Endothelial cell of umbilical vein (primary cell): ENCODE measurements around the gene RPL22. TPM values are rescaled to one million over a fixed set of nuclear protein-coding genes. Genes with fewer than 3 reads are reported as not detected.

Experiments used
- BruUV-seq: library from RNA; stranded (reverse); fragments of 400-500 nt; replicated peaks from 2 replicates; lab custom pipeline; 2021; lab: Mats Ljungman, UMichigan
- CTCF ChIA-PET: fragments of 300-600, 350-600 bp; sonication (Branson Sonifier 250); formaldehyde crosslinking; loops from one replicate; lab custom pipeline; 2021; ENCODE audit warnings: antibody characterized with exemption, inconsistent platforms; lab: Charles Lee
- POLR2A ChIA-PET: fragments of 300-600, 350-600 bp; sonication (Branson Sonifier 250); formaldehyde crosslinking; loops from one replicate; lab custom pipeline; 2021; ENCODE audit warnings: antibody characterized with exemption, inconsistent platforms; lab: Charles Lee
- DNase-seq: peaks from one replicate; pipeline ENCODE4 v3.0.0-alpha.2; 2011; ENCODE audit warnings: low read depth, low spot score
- FAIRE-seq: peaks from 2 replicates; lab custom pipeline; 2011; peaks lifted over from hg19 to GRCh38; lab: Jason Lieb, UNC
- H2AFZ ChIP-seq: 2 replicates; pipeline ENCODE4 v1.6.0; 2012; ENCODE audit warnings: low read depth, low read length, control low read depth, inconsistent platforms
- H3K27ac ChIP-seq: 2 replicates; pipeline ENCODE4 v1.5.1; 2011; ENCODE audit warnings: low read depth, mild to moderate bottlenecking, control low read depth, low read length, moderate library complexity; ENCODE audit not compliant: insufficient read depth
- H3K27me3 ChIP-seq, 2 experiments: 2 replicates each; pipeline versions ENCODE4 v1.6.0 to v1.6.1; 2011; ENCODE audit warnings: low read length in 2 of 2, mixed read lengths in 1 of 2; ENCODE audit not compliant: control insufficient read depth in 2 of 2, insufficient read depth in 2 of 2
- H3K36me3 ChIP-seq, 2 experiments: 2 replicates in 1 of 2; 3 replicates in 1 of 2; pipeline ENCODE4 v1.5.1; 2011; ENCODE audit warnings: low read length in 2 of 2, mild to moderate bottlenecking in 1 of 2, moderate library complexity in 1 of 2; ENCODE audit not compliant: control insufficient read depth in 2 of 2, insufficient read depth in 2 of 2; ENCODE audit errors: extremely low read depth in 1 of 2
- H3K4me1 ChIP-seq: 3 replicates; pipeline ENCODE4 v1.5.1; 2011; ENCODE audit warnings: mild to moderate bottlenecking, low read length; ENCODE audit not compliant: control insufficient read depth, insufficient read depth; ENCODE audit errors: extremely low read depth
- H3K4me2 ChIP-seq: 2 replicates; pipeline ENCODE4 v1.6.1; 2011; ENCODE audit warnings: low read length, control low read depth, mixed read lengths; ENCODE audit not compliant: insufficient read depth
- H3K4me3 ChIP-seq, 3 experiments: fragments of 200-600 bp in 1 of 3; sonication (generic), shearing (Covaris generic) in 1 of 3; replicated peaks in 1 of 3; 2 replicates each; pipeline ENCODE4 v1.5.1; 2011 to 2016; ENCODE audit warnings: control low read depth in 3 of 3, low read length in 3 of 3, mild to moderate bottlenecking in 2 of 3, inconsistent platforms in 1 of 3, low read depth in 1 of 3, moderate library complexity in 1 of 3; ENCODE audit not compliant: insufficient read depth in 1 of 3
- H3K79me2 ChIP-seq: 2 replicates; pipeline ENCODE4 v1.6.0; 2012; ENCODE audit warnings: low read length, inconsistent platforms; ENCODE audit not compliant: control insufficient read depth, insufficient read depth
- H3K9ac ChIP-seq: replicated peaks from 2 replicates; pipeline ENCODE3; 2011; ENCODE audit warnings: low read length, control low read depth; ENCODE audit not compliant: insufficient read depth; ENCODE audit errors: extremely low read depth
- H3K9me1 ChIP-seq: replicated peaks from 3 replicates; pipeline ENCODE4 v1.6.0; 2011; ENCODE audit warnings: mild to moderate bottlenecking, low read length; ENCODE audit not compliant: control insufficient read depth, insufficient read depth; ENCODE audit errors: extremely low read depth
- H3K9me3 ChIP-seq: replicated peaks from 2 replicates; pipeline ENCODE4 v1.5.1; 2012; ENCODE audit warnings: low read length, inconsistent platforms; ENCODE audit not compliant: control insufficient read depth, insufficient read depth
- H4K20me1 ChIP-seq: replicated peaks from 2 replicates; pipeline ENCODE3; 2011; ENCODE audit warnings: mild to moderate bottlenecking, low read length; ENCODE audit not compliant: control insufficient read depth, insufficient read depth; ENCODE audit errors: extremely low read depth
- EZH2 ChIP-seq: IDR thresholded peaks from 2 replicates; pipeline ENCODE4 v1.6.1; 2012; ENCODE audit warnings: borderline replicate concordance, low read depth, mild to moderate bottlenecking, moderate library complexity, low read length, inconsistent platforms; ENCODE audit not compliant: severe bottlenecking
- FOS ChIP-seq: IDR thresholded peaks from 2 replicates; pipeline ENCODE4 v1.6.1; 2011; ENCODE audit warnings: mild to moderate bottlenecking, low read length, moderate library complexity, borderline replicate concordance; ENCODE audit not compliant: insufficient read depth
- JUN ChIP-seq: IDR thresholded peaks from 2 replicates; pipeline ENCODE4 v1.6.1; 2011; ENCODE audit warnings: borderline replicate concordance, low read depth; ENCODE audit not compliant: insufficient read length, insufficient read depth
- MYC ChIP-seq: IDR thresholded peaks from one replicate; pipeline ENCODE4 v1.6.1; 2011; ENCODE audit warnings: mild to moderate bottlenecking, low read depth, low read length
- POLR2A ChIP-seq: IDR thresholded peaks from 2 replicates; pipeline ENCODE4 v1.6.1; 2012; ENCODE audit warnings: low read depth, mild to moderate bottlenecking, control low read depth, low read length
- dilution Hi-C: fragments of 300-500 bp; cut with MboI; formaldehyde crosslinking; loops from one replicate; pipeline ENCODE4 v1.15.0; 2019; ENCODE audit warnings: low sequenced_read_pairs; ENCODE audit not compliant: extremely low pct_ligation_motif_present
- intact Hi-C: fragments of 100-400 bp; cut with micrococcal nuclease; formaldehyde crosslinking; loops from one replicate; pipeline ENCODE4 v1.10.0; 2022
- polyA plus RNA-seq, 4 experiments: library from polyadenylated mRNA; depleted of rRNA in 3 of 4; stranded (reverse) in 3 of 4; unstranded in 1 of 4; fragments of >200 nt; gene quantifications; 2 replicates each; pipeline versions ENCODE4 v1.2.1 to v1.2.3, GENCODE V29; 2011 to 2012; ENCODE audit warnings: missing spikeins in 1 of 4
- total RNA-seq: library from RNA; stranded (reverse); gene quantifications from 2 replicates; pipeline ENCODE4 v1.2.3, GENCODE V29; 2021
- TF ChIP-seq, protein P1 (sequence below): IDR thresholded peaks from 2 replicates; pipeline ENCODE4 v1.6.1; 2011; ENCODE audit not compliant: insufficient read depth, insufficient read length

The RPL22 gene
- total and polyA plus RNA-seq, 2 donors (not counting 3 experiments of a cell fraction or from before 2014, with no cell fraction given) = 71.2 to 343 TPM

DNA sequence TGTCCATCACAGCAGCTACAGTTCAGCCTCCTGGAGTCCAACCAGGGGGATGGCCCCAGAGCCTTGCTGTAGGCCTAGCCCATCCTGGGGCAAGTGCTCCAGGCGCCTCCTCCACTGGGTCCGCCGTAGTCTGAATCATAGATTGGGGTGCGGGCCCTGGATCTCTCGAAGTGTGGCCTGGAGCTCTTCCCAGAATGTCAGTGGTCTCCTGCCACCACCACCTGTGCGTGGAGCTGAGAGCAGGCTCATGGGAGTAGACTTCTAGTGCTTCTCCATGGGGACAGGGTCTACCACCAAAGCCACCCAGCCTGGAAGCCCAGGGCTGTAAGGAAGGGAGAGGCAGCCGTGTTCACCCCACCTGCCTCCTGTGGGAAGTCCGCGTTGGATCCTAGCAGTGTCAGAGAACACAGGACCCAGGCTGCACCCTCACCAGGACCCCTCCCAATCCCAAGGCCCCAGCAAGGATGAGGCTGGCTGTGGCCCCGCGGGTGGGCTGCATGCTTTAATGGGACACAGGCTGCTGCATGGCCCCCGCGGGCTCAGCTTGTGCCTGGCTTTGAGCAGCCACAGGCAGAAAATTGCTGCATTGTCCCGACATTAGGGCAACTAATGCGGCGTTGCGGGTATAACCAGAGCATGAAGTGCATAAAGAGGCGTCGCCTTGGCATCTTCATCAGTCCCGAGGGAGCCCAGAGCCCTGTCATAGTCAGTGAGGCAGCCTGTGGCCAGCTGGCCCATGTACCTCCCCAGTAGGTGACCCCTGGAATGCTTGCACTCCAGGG lies 43.8 kb upstream of the RPL22 start:
- no peaks in the 10 kb centered on the region for H3K9me3 ChIP-seq
- no peak overlapping the region for H3K4me2 ChIP-seq
- BruUV-seq = no TSS peak
- peaks cover 41 to 50% of the 10 kb centered on the region in 2 experiments for H3K27me3 ChIP-seq
- peaks cover 5% of the 10 kb centered on the region for H3K4me1 ChIP-seq
- no peaks in the 10 kb centered on the region for H3K9me1 ChIP-seq
- no peak overlapping the region for H3K4me3 ChIP-seq
- H3K79me2 ChIP-seq = no peaks in the 10 kb centered on the region
- TF ChIP-seq FOS (no peak), POLR2A (no peak), MYC (no peak), JUN (no peak), EZH2 (peak; percentile 89)
- TF ChIP-seq, protein P1, sequence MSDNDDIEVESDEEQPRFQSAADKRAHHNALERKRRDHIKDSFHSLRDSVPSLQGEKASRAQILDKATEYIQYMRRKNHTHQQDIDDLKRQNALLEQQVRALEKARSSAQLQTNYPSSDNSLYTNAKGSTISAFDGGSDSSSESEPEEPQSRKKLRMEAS = no peak
- H3K36me3 ChIP-seq = no peaks in the 10 kb centered on the region
- H3K9ac ChIP-seq = no peak overlapping the region
- H2AFZ ChIP-seq = no peak overlapping the region
- no peak for DNase-seq
- FAIRE-seq = no peak
- ChIA-PET CTCF (interaction anchor here (1.3 to 3.3 kb wide), 5 partner anchors 134 to 201 kb away, joined by 3 to 33 read pairs (median 5); no protein-coding TSS in a partner anchor), POLR2A (no interaction called here)
- no peak overlapping the region for H3K27ac ChIP-seq
- dilution Hi-C loops (no loop called here), intact Hi-C loops (no loop called here)
- H4K20me1 ChIP-seq = no peaks in the 10 kb centered on the region
